ENCODE results near the gene HOXB9.

HOXB9 gene

DNA sequence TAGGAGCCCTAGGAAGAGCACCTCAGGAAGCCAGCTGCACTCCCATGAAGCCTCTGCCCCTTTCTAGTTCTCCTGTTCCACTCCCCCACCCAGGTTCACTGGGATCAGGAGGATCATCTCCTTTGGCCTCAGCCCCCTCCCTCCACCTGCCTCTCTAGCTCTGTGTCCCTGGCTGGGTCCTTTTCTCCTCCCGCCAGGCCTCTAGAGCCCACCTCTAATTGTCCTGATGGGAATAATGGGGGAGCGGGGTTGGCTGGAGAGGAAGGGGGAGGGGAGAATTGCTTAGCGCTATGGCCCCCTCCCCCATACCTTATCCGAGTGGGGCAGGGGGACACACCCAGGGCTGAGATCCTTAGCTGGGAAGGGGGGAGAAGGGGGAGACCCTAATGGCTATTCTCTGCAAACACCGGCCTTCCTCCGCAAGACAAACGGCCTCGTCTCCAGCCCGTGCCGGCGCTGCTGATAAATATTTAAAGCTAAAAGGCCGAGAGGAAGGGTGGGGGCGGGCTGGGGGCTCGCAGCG lies 16.3 kb downstream of the HOXB9 start:
- no peak for DNase-seq

GRCh38 chr17:48609033-48609432 lies 17.1 kb downstream of the HOXB9 start:
- DNase-seq: no peak

- DNase-seq: no peak
These were observed 17.7 kb downstream of the HOXB9 start for GRCh38 chr17:48608494-48608834.

DNA sequence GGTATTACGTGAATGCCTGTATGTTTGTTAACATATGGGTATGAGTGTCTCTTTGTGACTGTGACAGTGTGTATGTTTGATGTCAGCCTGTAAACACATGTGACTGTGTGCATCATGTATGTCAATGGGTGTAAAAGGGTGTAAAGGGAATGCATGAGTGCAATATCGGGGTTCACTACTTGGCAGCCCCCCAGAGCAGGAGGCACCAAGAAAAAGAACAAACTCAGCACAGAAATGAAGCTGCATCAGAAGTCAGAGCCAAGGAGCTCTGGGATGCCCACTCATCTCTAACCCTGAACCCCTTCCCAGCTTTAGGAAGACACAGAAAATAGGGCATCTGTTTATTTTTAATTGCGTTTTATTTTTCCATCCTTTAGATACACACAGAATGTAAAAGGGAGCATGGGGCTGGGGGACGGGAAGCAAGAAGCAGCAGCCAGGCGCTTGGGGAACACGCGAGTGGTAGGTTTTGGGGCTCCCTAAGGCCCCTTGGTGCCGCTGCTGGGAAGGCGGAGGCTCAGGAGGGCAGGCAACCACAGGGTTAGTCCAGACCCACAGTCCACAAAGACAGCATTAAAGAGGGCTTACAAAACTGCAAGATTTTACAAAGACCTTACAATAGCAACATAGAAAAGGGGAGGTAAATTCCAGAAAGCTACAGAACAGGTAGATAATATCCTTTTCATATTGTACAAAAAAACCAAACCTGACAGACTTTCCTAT lies 19.1 kb downstream of the HOXB9 start:
- DNase-seq: no peak

GRCh38 chr17:48605991-48606891 lies 19.9 kb downstream of the HOXB9 start:
- no peak for DNase-seq

GRCh38 chr17:48605409-48605919 lies 20.7 kb downstream of the HOXB9 start:
- DNase-seq: no peak

GRCh38 chr17:48604770-48605329 lies 21.3 kb downstream of the HOXB9 start, which contains the start of gene HOXB6:
Gene HOXB6, minus strand, starts transcription at chr17:48604986. Its CDS starts 6,836 bp downstream, at chr17:48598150.
- DNase-seq: no peak

- no peak for DNase-seq
These were observed 22.0 kb downstream of the HOXB9 start for GRCh38 chr17:48603959-48604769.

DNA sequence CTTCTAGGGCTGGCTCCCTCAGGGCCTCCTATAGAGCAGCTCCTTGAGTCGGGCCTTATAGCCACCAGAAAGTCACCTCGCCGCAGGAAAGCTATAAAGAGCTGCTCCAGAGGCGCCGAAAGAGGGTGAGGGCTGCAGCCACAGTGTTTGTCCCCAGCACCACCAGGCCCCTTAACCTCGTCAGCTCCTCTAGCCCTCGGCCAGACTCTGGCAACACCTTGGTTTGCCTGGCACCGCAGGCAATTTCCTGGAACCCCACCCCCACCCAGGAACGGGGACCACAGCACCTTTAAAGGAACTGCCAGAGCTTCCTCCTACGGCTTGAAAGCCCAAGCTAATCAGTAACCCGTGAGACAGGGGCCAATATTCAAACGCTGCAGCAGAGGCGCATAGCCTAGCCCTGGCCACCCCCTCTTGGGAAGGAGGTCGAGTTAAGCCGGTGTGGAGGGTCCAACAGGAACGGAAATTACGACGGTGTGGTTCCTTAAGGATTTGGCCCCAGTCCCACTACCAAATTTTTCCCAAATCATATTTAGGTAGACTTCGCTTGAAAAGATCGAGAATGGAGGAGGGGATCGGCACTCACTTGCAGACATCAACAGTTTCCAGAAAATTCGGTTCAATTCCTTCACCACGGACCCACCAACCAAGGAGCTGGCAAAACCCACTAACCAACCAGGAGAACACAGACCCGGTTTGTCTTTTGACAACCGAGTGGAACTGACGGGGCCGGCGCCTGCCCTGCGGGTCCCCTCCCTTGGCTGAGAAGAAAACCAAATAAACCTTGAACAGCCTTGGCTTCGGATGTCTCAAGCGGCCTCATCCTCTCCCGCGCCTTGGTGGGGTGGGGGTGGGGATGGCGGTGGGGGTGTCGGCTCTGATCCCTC lies 24.4 kb downstream of the HOXB9 start:
- DNase-seq: no peak

- no peak for DNase-seq
These were observed 25.0 kb downstream of the HOXB9 start for GRCh38 chr17:48601207-48601538.

DNA sequence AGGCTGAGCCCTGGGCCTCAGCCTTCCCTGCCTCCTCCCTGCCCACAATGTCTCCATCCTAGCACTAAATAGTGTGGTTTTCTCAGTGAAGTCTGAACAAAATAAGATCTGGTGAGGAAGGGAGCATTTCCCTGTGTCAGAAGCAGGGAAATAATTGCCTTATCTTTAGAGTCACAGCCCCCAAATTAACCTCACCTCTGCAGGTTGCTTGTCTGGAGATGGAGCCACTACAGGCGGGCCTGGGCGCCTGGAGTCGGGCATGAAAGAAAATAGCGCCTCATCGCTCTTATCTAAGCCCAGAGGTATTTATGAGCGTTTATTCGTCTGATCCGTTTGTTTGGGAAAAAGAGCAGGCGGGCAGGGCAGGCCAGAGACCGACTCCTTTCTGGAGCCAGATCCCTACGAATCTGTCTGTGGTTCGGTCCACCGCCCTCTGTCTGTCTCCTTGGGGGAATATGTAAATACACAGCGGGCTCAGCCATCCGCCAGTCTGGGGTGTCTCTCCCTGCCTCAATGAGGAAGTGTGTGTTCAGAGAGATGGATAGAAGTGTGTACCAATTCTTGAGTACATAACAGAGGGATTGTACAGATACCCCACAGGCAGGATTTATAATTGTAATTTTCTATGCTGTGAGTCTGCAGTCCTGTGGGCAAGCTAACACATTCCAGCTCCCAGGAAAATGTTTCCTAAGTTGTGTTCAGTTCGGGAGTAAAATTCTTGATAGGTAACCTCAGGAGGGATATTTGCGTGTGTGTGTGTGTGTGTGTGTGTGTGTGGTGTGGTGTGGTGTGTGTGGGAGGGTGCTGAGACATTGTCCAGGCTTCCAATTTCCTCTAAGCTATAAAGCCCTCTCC lies 25.7 kb downstream of the HOXB9 start:
- no peak for DNase-seq

GRCh38 chr17:48599354-48599753 lies 26.8 kb downstream of the HOXB9 start:
- DNase-seq: no peak

DNA sequence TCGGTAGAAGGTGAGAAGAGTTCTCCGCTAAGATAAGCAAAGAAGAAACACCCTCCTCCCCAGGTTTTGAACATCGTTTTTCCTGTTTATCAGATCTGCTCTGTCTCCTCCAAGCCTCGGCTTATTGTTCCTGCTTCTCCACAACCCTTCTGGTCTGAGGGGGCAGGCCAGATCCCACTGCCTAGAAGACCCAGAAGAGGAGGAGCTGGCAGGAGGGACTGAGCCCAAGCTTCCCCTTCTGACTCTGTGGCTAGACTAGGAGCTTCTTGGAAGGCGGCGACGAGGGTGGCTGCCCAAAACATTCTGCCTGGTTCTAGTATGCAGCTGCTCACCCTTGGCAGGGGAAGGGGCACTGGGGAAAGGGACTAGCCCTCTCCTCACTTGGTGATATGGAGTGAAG lies 27.4 kb downstream of the HOXB9 start:
- DNase-seq: no peak

DNA sequence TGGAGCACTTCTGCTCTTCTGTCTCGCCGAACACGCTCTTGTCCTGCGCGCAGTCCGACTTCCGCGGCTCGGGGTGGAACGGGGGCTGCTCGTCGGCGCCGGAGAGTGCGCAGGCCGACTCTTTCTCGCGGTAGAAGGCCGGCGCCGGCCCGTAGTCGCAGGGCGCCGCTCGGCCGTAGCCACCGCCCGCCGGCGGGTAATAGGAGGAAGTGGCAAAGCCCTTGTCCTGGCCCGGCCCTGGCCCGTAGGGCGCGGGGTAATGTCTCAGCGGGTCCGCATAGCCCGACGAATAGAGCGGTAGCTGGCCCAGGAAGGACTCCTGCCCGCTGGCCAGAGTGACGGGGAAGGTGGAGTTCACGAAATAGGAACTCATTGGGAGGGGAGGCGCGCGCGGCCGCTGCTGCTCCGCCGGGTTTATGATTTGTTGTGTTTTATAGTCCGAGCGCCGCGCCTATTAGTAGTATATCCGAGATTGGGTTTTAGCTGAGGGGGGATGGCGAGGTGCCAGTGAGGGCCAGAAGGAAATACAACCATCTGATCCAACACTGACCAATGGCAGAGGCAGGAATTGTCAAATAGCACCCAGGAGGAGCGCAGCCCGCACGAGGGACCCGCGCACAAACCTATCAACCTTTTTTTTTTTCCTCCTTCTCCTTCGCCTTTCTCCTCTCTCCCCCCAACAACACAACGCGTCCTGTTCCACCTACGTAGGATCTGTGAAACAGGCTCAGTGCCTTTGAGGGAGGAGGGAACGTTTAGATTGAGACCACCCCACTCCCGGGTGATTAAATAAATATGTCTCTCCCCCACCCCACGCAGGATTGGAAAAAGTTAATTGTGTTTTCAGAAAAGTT lies 28.2 kb downstream of the HOXB9 start:
- DNase-seq: peak; percentile 52

DNA sequence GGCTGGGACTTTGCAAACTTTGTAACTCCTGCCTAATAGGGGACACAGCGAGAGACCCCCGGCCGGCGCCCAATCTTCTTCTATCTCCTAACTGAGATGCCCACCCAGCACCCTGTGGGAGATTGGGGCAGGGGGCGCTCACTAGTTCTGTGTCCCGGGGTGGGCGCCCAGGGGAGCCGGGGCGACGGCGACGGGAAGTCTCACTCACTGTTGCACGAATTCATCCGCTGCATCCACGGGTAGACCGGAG lies 28.7 kb downstream of the HOXB9 start:
- DNase-seq: no peak

GRCh38 chr17:48596735-48597527 lies 29.2 kb downstream of the HOXB9 start:
- no peak for DNase-seq

- DNase-seq: no peak
These were observed 30.0 kb downstream of the HOXB9 start for GRCh38 chr17:48596000-48596734.

DNA sequence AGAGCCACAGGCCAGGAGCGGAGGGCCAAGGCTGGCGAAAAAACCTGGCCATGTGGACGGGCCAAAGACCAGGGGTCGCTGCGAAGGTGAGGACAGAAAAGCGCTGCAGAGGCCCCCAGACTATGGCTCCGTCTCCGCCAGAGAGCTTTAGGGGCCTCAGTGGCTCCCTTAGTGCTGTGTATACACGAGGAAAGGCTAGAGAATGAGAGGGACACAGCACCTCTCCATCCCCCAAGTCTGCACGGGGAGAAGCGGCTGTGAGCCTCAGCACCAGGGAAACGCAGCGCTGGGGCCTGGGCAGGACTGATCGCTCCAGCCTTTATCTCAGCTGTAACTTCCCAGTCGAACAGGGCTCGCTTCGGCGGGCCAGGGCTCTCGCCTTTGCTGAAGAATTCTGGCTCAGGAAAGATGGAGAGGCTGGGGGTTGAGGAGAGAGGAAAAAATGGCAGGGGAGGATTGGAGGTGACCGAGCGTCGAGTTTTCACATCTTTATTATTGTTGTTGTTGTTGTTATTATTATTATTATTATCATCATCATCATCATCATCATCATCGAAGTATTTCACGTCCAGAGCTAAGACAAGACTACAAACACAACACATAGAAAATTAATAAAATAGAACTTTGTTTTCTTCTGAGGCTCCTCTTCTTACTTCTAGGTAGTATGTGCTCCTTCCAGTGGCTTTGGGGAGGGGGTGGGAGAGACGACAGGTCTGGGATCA lies 30.7 kb downstream of the HOXB9 start:
- no peak for DNase-seq

All from inflammatory macrophage treated with lipopolysaccharide for 4 hours (primary cell).